ENCODE measurements around the gene PALLD.

The PALLD gene

GRCh38 chr4:168837922-168838321 lies 341.1 kb downstream of the PALLD start:
- in situ Hi-C loops (cut with MboI; ENCODE audit: low sequenced_read_pairs, unreplicated experiment), result no loop called here

GRCh38 chr4:168839758-168840391 lies 343.0 kb downstream of the PALLD start:
- no peak for TF ChIP-seq CTCF (IDR thresholded peaks at IDR 0.05; ENCODE audit: borderline replicate concordance, control extremely low read depth, extremely low read depth, insufficient read depth, missing control alignments)
- no peak for DNase-seq (ENCODE audit: low spot score)
- in situ Hi-C loops (cut with MboI; ENCODE audit: low sequenced_read_pairs, unreplicated experiment), result no loop called here

More at GRCh38 chr4:168837922-168838321, 341.1 kb downstream of the PALLD start:
- TF ChIP-seq CTCF (IDR thresholded peaks at IDR 0.05; ENCODE audit: borderline replicate concordance, control extremely low read depth, extremely low read depth, insufficient read depth, missing control alignments), result no peak
- DNase-seq (ENCODE audit: low spot score), result no peak

- in situ Hi-C loops (cut with MboI; ENCODE audit: low sequenced_read_pairs, unreplicated experiment), result no loop called here
- DNase-seq (ENCODE audit: low spot score), result no peak
- TF ChIP-seq CTCF (IDR thresholded peaks at IDR 0.05; ENCODE audit: borderline replicate concordance, control extremely low read depth, extremely low read depth, insufficient read depth, missing control alignments), result no peak
These were observed 343.5 kb downstream of the PALLD start for GRCh38 chr4:168840392-168840763.

- in situ Hi-C loops (cut with MboI; ENCODE audit: low sequenced_read_pairs, unreplicated experiment), result no loop called here
- no peak for TF ChIP-seq CTCF (IDR thresholded peaks at IDR 0.05; ENCODE audit: borderline replicate concordance, control extremely low read depth, extremely low read depth, insufficient read depth, missing control alignments)
- no peak for DNase-seq (ENCODE audit: low spot score)
These were observed 344.3 kb downstream of the PALLD start for GRCh38 chr4:168841000-168841671.

- DNase-seq (ENCODE audit: low spot score), result no peak
- in situ Hi-C loops (cut with MboI; ENCODE audit: low sequenced_read_pairs, unreplicated experiment), result no loop called here
- TF ChIP-seq CTCF (IDR thresholded peaks at IDR 0.05; ENCODE audit: borderline replicate concordance, control extremely low read depth, extremely low read depth, insufficient read depth, missing control alignments), result no peak
These were observed 344.8 kb downstream of the PALLD start for GRCh38 chr4:168841672-168842019.

GRCh38 chr4:168842186-168842585 lies 345.3 kb downstream of the PALLD start:
- no peak for DNase-seq (ENCODE audit: low spot score)
- in situ Hi-C loops (cut with MboI; ENCODE audit: low sequenced_read_pairs, unreplicated experiment), result no loop called here
- no peak for TF ChIP-seq CTCF (IDR thresholded peaks at IDR 0.05; ENCODE audit: borderline replicate concordance, control extremely low read depth, extremely low read depth, insufficient read depth, missing control alignments)

All from GM13976 (cell line).